NCI-H345 (cell line): Measurements from ENCODE around the gene CRYBB2.
"Not testable (repeated sequence)": the region's sequence is repeated elsewhere in the genome, so short reads cannot be mapped to it uniquely, and the experiment has no call there.

ENCODE experiments used
- DNase-seq: peaks from one replicate; lab custom pipeline; 2025; lab: John Stamatoyannopoulos, UW

Gene CRYBB2

DNA sequence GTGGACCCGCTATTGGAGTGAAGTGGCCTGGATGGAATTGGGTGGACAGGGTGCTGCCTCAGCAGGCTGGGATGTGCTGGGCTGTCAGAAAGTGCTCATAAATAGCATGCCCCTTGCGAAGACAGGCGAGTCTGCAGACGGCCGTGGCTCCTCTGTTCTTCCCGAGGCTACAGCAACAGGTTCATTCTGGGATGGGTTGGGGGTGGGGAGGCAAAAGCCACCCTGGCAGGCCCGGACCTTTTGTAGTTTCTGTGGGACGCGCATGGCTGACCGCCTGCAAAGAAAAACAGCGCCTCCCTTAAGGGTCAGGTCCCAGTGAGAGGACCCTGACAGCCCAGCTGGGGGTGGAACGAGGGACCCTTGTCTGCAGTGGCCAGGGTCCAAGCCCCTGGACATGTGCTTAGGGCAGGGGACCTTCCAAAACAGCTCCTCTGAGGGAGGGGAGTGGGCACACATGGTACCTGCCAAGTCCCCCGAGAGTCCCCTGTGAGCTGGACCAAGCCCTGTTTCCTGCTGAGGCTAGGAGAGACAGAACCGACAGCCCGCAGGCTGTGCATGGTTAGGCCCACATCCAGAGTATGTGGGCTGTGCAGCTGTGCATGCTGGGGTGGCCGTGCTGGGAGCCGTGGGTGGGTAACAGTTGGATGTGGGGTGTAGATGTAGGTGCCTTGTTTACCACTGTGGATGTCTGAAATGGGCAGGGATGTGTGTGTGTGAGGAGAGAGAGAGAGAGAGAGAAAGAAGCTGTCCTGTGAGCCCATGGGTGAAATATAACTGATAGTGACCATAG is 19.5 kb upstream of the CRYBB2 start, which contains the start of gene CRYBB3:
Gene CRYBB3, plus strand, starts transcription at position 128 of the 790 bp plus-strand sequence. CDS start 1,539 bp downstream, outside the sequence.
- DNase-seq, result no peak

DNA sequence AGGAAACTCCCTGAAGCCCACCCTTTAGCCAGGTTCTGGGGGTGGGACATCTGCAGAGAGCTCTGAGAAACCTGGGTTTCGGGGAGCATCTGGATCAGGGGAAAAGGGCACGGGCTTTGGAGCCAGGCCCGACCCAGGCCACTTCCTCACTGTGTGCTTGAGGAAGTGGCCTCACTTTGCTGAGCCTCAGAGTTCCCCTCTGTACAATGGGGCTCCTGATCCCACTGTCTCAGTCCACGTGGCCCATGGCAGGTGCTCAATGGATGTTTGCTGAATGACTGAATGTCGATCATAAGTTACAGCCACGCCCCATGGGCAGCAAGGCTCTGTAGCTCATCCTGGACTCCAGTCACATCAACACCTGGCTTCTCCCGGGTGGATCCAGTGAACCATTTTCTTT is 18.5 kb upstream of the CRYBB2 start:
- no peak for DNase-seq

DNA sequence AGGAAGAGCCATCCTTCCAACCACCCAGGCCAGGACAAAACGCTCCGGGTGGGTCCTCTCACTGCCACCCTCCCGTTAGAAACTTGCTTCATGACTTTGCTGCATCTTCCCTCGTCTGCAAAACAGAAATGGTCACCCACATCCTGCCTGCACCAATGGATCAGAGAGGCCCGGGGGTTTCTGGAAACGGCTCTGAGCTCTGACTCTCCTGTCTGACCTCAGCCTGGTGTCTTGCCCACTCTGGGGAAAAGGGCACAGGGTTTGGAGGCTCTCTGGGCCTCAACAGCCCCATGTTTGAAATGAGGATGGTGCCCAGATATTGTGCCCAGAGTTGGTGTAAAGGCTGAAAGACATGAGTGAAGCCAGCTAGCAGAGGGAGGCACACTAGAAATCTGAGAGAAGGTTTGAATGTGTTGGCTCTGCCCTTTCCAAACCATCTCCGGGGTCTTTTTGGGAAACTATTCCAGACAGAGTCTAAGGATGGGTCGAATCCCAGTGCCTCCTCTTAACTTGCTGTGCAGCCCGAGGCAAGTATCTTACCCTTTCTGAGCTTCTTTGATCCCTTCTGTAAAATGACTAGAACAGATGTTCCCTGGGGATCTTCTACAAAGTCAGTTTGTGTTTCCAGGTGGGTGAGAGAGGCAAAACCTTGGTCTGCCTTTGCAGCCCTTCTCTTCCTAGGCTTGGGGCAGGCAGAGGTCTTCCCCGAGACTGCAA is 17.7 kb upstream of the CRYBB2 start:
- DNase-seq, result no peak

DNA sequence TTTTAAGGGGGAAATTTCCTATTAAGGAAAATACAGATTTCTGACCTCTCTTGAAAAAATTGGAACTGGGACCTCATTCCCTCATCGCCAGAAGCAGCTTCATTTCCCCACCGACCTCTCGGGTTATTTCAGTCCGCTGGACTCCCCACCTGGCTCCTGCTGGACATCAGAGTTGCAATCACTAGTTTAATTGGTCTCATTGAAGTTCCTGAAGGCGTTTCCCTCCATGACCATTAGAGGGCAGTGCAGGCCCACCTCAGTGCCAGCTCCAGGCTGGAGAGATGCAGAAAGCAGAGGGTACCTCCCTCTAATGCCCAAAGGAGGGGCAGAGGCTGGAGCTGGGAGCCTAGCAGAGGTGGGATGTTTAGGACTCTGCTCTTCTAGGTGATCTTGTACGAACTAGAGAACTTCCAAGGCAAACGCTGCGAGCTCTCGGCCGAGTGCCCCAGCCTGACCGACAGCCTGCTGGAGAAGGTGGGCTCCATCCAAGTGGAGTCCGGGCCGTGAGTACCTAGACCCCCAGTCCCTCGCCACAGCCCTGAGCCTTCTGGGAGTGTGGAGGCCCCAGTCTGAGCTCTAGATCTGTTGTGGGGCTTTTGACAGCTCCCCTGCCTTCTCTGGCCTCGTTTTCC is 17.0 kb upstream of the CRYBB2 start:
- peak; percentile 48 for DNase-seq

DNA sequence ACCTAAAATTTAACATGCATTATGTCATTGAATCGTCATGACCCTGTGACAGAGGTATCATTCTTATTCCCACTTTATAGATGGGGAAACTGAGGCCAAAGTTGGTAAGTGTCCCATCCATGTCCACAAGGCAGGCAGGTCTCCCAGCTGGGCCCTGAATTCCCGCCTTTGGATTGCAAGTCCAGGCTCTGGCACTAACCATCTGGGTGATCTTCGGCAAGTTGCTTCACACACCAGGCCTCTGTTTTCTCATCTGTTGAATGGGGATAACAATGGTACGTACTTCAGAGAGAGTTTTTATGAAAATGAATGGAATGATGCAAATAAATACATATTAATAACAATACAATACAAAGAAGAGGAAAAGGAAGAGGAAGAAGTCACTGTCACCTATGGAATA is 16.4 kb upstream of the CRYBB2 start:
- no peak for DNase-seq

DNA sequence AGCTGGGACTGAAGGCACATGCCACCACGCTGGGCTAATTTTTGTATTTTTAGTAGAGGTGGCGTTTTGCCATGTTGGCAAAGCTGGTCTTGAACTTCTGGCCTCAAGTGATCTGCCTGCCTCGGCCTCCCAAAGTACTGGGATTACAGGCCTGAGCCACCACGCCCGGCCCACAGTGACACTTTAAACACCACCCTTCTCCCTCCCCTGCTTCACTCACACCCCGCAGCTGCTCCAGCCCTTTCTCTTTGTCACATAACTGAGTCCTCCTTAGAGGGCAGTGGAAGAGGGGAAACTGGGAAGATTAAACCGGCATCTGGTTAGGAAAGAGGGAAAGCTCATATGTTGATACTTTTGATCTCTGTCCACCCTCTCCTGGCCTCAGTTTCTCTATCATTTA is 14.9 kb upstream of the CRYBB2 start:
- not testable (repeated sequence) for DNase-seq

DNA sequence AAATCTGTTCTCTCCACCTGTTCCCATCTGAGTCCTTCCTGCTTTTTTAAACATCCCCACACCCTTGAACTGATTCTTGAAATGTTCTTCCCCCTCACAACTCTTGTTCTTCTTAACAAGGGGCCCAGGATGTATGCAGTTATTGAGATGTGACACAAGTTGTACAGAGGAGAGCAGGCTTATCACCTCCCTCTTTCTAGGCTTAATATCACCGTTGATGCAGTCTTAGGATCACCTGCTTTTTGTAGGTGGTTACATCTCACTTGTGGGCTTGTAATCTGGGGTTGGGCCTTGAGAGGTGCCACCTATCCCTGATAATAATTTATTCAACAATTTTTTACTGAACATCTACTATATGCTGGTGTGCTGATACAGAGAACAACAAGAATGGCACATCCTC is 13.6 kb upstream of the CRYBB2 start:
- DNase-seq, result no peak

DNA sequence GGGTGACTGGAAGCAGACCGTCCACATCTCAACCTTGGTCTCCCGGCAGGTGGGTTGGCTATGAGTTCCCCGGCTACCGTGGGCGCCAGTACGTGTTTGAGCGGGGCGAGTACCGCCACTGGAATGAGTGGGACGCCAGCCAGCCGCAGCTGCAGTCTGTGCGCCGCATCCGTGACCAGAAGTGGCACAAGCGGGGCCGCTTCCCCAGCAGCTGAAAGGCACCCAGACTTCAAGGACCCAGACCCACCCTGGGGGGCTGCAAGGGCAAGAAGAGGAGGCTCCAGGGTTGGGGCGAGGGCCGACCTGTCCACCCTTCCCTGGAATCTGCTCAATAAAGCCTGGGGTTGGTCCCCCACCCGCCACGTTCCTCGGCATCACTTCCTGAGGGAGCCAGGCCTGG is 12.4 kb upstream of the CRYBB2 start:
- no peak for DNase-seq

DNA sequence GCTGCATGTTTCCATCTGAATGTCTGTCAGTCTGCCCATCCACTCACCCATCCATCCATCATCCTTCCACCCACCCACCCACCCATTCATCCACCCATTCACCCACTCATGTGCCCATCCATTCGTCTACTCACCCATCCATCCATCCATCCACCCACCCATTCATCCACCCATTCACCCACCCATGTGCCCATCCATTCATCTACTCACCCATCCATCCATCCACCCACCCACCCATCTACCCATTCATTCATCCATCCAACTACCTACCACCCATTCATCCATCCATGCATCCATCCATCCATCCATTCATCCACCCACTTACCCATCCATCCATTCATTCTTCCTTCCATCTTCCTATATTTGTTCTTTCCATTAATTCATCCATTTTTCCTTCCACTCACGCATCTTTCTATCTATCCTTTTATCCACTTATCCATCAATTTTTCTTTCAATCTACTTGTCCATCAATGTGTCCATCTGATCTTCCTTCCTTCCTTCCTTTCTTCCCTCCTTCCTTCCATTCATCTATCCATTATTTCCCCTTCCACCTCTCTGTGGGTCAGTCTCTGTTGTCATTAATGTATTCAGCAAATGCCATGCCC is 11.8 kb upstream of the CRYBB2 start:
- DNase-seq, result no peak

DNA sequence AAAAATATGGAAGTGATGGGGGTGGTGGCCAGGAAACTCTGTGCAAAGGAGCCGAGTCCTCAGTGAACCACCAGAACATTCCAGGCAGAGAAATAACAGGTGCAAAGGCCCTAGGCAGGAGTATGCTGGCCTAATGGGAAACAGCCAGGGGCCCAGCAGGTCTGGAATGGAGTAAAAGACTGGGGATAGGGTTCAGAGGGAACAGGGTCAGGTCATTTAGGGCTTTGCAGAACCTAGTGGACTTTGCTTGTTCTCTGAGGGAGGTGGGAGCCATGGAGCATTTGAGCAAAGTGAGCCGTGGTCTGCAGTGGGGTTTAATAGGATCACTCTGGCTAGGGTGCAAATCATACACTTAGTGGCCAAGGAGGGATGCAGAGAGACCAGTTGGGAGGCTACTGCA is 11.1 kb upstream of the CRYBB2 start:
- DNase-seq, result no peak

DNA sequence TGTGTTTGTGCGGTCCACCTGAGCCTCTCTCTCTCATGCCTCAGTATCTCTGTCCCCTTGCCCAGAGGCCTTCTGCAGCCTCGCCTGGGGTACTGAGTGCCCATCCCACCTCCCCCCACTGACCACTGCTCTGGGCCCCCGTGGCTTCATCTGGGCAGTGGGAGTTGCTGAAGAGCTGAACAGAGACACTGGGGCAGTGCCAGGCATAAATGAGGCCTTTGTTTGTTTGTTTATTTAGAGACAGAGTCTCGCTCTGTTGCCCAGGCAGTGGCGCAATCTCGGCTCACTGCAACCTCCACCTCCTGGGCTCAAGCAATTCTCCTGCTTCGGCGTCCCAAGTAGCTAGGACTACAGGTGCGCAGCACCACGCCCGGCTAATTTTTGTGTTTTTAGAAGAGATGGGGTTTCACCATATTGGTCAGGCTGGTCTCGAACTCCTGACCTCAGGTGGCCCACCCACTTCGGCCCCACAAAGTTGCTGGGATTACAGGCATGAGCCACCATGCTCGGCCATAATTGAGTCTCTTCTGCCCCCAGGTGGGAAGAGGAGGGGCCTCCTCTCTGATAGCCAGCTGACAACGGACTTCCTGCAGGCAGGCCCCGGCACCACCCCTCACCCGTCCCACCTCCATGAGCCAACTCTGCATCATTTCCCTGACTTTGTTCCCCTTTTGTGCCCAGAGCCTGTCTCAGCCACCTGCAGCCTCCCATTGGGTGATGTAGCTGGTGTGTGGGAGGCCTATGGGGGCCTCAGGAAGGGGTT is 10.5 kb upstream of the CRYBB2 start:
- no peak for DNase-seq

DNA sequence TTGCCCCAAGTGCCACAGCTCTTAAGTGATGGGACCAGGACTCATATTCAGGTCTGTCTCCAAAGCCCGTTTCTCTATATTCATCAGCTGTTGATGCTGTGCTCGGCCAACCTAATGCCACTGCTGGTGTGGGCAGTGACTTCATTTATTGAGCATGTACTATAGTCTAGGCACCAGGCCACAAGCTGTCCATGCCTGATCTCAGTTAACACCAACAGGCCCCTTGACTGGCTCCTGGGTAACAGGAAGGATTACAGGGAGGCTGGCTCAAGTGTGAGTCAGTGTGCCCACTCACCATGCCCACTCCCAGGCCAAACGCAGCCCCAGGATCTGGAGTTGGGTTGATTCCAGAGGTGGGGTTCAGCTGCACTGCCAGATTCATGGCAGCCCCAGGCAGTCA is 8.6 kb upstream of the CRYBB2 start:
- DNase-seq, result no peak

DNA sequence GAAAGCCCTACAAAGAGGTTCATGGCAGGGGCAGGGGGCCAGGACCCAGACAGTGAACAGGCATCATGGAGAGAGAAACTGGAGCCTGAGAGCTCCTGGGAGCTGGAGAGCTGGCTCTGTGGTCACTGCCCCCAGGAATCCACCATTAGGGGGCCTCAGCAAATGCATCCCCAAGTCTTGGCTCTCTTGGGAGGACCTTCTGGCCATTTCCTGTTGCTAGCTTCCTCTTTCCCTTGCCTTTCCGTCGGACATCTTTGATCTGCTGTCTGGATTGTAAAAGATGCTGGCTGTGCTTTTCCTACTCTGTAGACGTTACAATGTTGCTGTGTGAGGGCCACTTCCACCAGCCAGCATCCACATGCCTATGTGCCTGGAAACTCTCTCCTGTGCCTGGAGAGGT is 7.1 kb upstream of the CRYBB2 start:
- DNase-seq, result no peak

DNA sequence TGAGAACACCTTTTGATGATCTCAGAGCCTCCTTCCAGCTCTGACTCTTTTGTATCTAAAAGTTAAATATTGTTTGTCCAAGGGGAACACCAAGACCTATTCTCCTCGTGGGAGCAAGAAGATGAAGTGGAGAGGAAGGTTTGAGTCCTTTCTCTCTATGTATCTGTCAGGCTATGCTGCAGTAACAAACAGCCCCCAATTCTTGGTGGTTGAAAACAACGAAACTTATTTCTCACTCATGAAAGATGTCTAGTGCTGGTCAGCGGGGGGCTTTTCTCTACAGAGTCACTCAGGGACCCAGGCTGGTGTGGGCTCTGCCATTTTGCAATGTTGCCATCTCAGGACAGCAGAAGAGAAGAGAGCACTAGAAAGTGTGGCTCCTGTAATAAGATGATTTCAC is 6.2 kb upstream of the CRYBB2 start:
- no peak for DNase-seq

DNA sequence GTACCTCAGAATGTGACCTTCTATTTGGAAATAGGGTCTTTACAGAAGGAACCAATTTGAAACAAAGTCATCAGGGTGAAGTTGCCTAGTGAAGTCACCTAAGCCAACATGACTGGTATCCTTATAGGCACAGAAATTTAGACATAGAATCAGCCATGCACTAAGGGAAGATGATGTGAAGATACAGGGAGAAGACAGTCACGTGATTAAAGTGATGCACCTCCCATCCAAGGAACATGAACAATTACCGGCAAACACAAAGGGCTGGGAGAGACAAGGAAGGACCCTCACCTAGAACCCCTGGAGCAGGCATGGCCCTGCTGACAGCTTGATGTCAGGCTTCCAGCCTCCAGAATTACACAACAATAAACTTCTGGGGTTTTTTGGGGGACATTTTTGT is 3.2 kb upstream of the CRYBB2 start:
- DNase-seq, result no peak

DNA sequence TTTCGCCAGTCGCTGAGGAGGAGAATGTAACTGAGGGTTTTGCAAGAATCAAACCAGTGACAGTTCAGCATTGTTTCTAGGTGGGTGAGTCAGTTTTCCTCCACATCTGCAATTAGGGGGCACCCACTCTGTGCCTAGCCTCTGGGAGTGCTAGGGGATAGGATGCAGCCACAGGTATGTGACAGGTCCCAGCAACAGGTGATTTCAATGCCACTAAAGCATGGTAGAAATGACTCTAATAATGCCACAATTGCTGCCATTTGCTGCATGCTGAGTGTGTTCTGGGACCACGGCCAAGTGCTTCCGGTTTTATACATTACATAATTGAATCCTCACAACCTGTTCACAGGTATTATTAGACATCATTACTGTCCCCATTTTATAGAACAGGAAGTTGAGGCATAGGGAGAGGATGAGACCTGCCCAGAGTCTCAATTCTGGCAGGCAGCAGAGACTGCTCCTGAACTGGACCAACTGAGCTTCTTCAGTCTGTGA is 556 bp downstream of the CRYBB2 start:
- DNase-seq, result peak; percentile 11

DNA sequence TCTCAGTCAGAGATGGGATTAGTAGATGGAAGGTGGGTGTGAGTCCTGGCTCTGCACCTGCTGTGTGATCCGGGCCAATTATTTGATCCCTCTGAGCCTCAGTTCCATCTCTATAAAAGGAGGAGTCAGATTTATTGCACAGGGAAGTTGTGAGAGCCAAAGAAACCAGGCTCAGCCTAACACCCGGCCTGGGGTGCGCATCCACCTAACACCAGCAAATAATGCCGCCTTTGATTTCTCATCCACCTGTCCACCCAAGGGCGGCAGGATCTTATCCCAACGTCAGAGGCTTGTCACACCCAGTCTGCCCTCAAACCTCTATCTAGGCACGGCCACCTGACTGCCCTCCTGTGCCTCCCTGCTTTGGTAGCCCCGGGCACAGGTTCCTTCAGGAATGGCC is 2.4 kb downstream of the CRYBB2 start:
- DNase-seq, result no peak

DNA sequence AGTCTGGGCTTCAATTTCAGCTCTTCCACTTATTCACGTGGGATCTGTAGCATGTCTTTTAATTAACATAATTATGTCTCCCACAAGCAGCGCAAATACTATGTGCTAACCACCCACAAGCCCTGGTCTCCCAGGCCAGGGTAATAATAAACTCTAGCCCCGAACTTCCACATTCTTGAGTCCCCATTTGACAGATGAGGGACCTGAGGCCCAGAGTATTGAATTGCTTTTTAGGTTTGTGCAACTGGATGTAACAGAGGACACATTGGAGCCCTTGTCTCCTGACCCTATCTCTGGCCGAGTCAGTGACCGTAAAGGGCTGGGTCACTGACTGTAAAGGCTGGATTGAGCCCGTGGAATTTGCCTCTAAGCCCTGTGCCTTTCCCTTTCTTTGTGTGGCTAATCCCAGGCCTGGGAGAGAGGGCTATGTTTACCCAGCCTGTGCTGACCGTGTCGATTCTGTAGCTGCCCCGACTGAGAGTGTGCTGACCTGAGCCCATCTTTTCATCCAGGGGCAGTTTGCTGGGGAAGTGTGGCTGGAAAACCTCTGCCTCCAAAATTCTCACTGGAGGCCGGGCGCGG is 3.9 kb downstream of the CRYBB2 start:
- no peak for DNase-seq

DNA sequence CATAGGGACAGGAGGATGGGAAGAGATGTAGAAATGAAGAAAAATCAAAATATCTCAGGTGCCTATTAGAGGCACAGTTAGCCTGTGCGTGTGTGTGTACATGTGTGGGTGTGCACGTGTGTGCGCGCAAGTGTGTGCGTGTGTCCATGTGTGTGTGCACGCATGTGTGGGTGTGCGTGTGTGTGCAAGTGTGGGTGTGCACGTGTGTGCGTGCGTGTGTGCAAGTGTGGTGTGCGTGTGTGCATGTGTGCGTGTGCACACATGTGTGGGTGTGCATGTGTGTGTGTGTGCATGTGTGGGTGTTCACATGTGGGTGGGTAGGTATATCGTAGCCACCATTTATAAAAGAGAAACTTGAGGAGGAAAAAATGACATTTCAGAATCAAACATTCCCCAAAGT is 9.4 kb downstream of the CRYBB2 start:
- no peak for DNase-seq

DNA sequence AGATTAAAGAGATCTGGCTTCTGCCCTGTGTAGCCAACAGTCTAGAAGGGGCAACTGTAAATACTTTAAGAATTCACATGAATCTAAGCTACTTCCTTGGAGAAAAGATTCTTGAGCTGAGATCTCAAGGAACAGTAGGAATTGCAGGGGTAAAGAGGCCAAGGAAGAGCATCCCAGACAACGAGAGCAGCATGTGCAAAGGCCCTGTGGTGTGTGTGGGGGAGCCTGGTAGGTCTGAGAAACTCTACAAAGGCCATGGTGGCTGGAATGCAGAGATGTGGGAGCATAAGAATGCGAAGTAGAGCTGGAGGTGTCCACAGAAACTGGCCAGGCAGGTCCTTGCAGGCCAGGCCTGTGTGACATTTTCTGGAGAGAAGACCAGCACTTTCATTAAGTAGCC is 11.3 kb downstream of the CRYBB2 start:
- not testable (repeated sequence) for DNase-seq

DNA sequence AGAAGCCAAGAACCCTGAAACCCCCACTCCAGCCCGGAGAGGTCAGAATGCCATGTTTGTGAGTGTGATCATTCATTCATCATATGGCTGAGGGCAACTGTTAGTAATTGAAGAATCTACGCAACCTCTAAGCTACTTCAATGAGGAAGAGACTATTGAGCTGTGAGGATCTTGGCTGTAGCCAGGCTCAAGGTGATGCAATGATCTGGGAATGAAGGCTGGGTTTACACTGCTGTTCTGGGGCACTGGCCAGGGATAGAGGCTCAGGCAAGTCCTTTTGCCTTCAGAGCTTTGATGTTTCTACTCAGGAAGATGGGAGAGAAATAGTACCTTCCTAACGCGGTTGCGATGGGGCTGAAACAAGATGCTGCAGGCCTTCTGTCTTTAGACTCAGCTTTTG is 12.9 kb downstream of the CRYBB2 start:
- no peak for DNase-seq
